Neural progenitor cell (in vitro differentiated cells): Measurements from ENCODE around the gene RAD51B. TPM values are rescaled to one million over a fixed set of nuclear protein-coding genes. Genes with fewer than 3 reads are reported as not detected.

Experiments used
- DNase-seq: peaks from one replicate; pipeline ENCODE4 v3.0.0-alpha.2; 2016; ENCODE audit warnings: low spot score
- H2AFZ ChIP-seq: fragments of 200-600 bp; sonication (generic); replicated peaks from 2 replicates; pipeline ENCODE4 v1.6.1; 2016; ENCODE audit warnings: antibody characterized with exemption
- H3F3A ChIP-seq: fragments of 200-600 bp; sonication (generic); 2 replicates; pipeline ENCODE4 v1.6.1; 2016; ENCODE audit warnings: antibody characterized with exemption, low read depth
- H3K27ac ChIP-seq: fragments of 200-600 bp; sonication (generic); 2 replicates; pipeline ENCODE4 v1.5.1; 2016; ENCODE audit warnings: mild to moderate bottlenecking
- H3K27me3 ChIP-seq: fragments of 200-600 bp; sonication (generic); 2 replicates; pipeline ENCODE4 v1.6.1; 2016; ENCODE audit warnings: mild to moderate bottlenecking, moderate library complexity
- H3K36me3 ChIP-seq: fragments of 200-600 bp; sonication (generic); 2 replicates; pipeline ENCODE4 v1.5.1; 2016
- H3K4me1 ChIP-seq: fragments of 200-600 bp; sonication (generic); 2 replicates; pipeline ENCODE4 v1.6.1; 2016; ENCODE audit warnings: mixed run types
- H3K4me2 ChIP-seq: fragments of 200-600 bp; sonication (generic); 2 replicates; pipeline ENCODE4 v1.6.1; 2016
- H3K4me3 ChIP-seq: fragments of 200-600 bp; sonication (generic); 2 replicates; pipeline ENCODE4 v1.5.1; 2016
- H3K79me2 ChIP-seq: fragments of 200-600 bp; sonication (generic); 2 replicates; pipeline ENCODE4 v1.6.1; 2016; ENCODE audit warnings: low read depth
- H3K9ac ChIP-seq: fragments of 200-600 bp; sonication (generic); 2 replicates; pipeline ENCODE4 v1.6.1; 2016
- H3K9me3 ChIP-seq: fragments of 200-600 bp; sonication (generic); 2 replicates; pipeline ENCODE4 v1.5.1; 2016; ENCODE audit warnings: low read depth
- H4K20me1 ChIP-seq: fragments of 200-600 bp; sonication (generic); 2 replicates; pipeline ENCODE4 v1.6.1; 2016; ENCODE audit warnings: low read depth
- H3K27ac Mint-ChIP-seq: 3 replicates; pipeline ENCODE4 v1.8.0; 2021; ENCODE audit warnings: mixed read lengths
- H3K27me3 Mint-ChIP-seq: 2 replicates; pipeline ENCODE4 v1.8.0; 2022; ENCODE audit warnings: low read depth, mild to moderate bottlenecking, inconsistent platforms, moderate library complexity, mixed read lengths; ENCODE audit not compliant: insufficient read depth
- H3K36me3 Mint-ChIP-seq: 3 replicates; pipeline ENCODE4 v1.8.0; 2021; ENCODE audit warnings: mixed read lengths
- H3K4me1 Mint-ChIP-seq: 3 replicates; pipeline ENCODE4 v1.8.0; 2021; ENCODE audit warnings: mixed read lengths
- H3K4me3 Mint-ChIP-seq: 3 replicates; pipeline ENCODE4 v1.8.0; 2021; ENCODE audit warnings: mild to moderate bottlenecking, moderate library complexity, mixed read lengths
- H3K9me3 Mint-ChIP-seq: 3 replicates; pipeline ENCODE4 v1.8.0; 2020; ENCODE audit warnings: mixed read lengths
- EZH2 ChIP-seq: fragments of 200-600 bp; sonication (generic); IDR thresholded peaks from 2 replicates; pipeline ENCODE4 v1.6.1; 2017; ENCODE audit warnings: antibody characterized with exemption, mild to moderate bottlenecking, moderate library complexity
- EZH2phosphoT487 ChIP-seq: fragments of 200-600 bp; sonication (generic); IDR thresholded peaks from 2 replicates; pipeline ENCODE4 v1.6.1; 2017; ENCODE audit warnings: antibody characterized with exemption
- total RNA-seq: library from RNA; depleted of rRNA; stranded (reverse); fragments of >200 nt; gene quantifications from 2 replicates; pipeline ENCODE4 v1.2.3, GENCODE V29; 2015; ENCODE audit warnings: low replicate concordance
- TF ChIP-seq, protein P1 (sequence below): fragments of 200-600 bp; sonication (generic); IDR thresholded peaks from 2 replicates; pipeline ENCODE4 v1.5.1; 2017; ENCODE audit warnings: antibody characterized with exemption, mild to moderate bottlenecking

Gene RAD51B
- total RNA-seq, 1 donor from 2014 or later = 50.5 TPM

DNA sequence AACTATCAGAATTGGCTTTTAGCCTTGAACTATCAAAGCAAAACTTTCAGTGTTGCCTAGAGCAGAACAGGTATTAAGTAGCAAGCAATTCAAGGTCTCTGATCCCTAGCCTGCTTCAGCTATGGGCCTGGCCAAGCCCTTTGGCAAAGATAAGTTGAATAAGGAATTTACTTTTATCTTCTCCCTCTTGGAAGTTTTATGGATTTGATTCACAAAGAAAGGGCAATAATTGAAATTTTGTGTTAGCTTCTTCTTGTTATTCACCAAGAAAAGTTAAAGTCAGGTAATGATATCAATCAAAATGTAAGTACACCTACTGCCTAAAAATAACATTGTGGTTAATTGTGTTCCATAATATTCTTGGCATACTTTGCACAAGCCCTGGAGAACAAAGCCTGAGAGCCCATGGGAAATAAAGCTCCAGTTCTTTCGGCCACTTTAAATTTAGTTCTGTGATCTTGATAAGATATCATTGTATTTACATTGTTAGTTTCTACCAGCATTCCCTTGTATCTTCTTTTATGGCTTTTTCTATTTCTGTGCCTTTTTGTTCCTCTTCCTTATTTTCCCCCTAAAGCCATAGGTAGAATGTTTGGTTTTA is 158.0 kb downstream of the RAD51B start:
- H3F3A ChIP-seq = no peaks in the 10 kb centered on the region
- H3K9me3 ChIP-seq = no peaks in the 10 kb centered on the region
- Mint-ChIP-seq H3K36me3 (no peaks in the 10 kb centered on the region), H3K4me1 (peaks cover 5% of the 10 kb centered on the region), H3K9me3 (no peaks in the 10 kb centered on the region), H3K4me3 (no peak overlapping the region), H3K27me3 (no peaks in the 10 kb centered on the region), H3K27ac (no peak overlapping the region)
- no peaks in the 10 kb centered on the region for H3K79me2 ChIP-seq
- no peak for DNase-seq
- H3K9ac ChIP-seq = no peak overlapping the region
- peaks cover 3% of the 10 kb centered on the region for H3K4me1 ChIP-seq
- no peak overlapping the region for H3K27ac ChIP-seq
- no peak overlapping the region for H3K4me3 ChIP-seq
- TF ChIP-seq, protein P1, sequence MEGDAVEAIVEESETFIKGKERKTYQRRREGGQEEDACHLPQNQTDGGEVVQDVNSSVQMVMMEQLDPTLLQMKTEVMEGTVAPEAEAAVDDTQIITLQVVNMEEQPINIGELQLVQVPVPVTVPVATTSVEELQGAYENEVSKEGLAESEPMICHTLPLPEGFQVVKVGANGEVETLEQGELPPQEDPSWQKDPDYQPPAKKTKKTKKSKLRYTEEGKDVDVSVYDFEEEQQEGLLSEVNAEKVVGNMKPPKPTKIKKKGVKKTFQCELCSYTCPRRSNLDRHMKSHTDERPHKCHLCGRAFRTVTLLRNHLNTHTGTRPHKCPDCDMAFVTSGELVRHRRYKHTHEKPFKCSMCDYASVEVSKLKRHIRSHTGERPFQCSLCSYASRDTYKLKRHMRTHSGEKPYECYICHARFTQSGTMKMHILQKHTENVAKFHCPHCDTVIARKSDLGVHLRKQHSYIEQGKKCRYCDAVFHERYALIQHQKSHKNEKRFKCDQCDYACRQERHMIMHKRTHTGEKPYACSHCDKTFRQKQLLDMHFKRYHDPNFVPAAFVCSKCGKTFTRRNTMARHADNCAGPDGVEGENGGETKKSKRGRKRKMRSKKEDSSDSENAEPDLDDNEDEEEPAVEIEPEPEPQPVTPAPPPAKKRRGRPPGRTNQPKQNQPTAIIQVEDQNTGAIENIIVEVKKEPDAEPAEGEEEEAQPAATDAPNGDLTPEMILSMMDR = no peak
- TF ChIP-seq EZH2phosphoT487 (no peak), EZH2 (no peak)
- H2AFZ ChIP-seq = no peak overlapping the region
- H4K20me1 ChIP-seq = no peaks in the 10 kb centered on the region
- H3K27me3 ChIP-seq = no peaks in the 10 kb centered on the region
- H3K36me3 ChIP-seq = no peaks in the 10 kb centered on the region
- H3K4me2 ChIP-seq = no peak overlapping the region

- Histone ChIP-seq H3K4me2 (no peak overlapping the region), H3K27me3 (no peaks in the 10 kb centered on the region), H3K4me1 (peaks cover 3% of the 10 kb centered on the region), H2AFZ (no peak overlapping the region), H3K9me3 (no peaks in the 10 kb centered on the region), H3K27ac (no peak overlapping the region), H3K79me2 (no peaks in the 10 kb centered on the region), H4K20me1 (no peaks in the 10 kb centered on the region), H3K4me3 (no peak overlapping the region), H3K9ac (no peak overlapping the region), H3K36me3 (no peaks in the 10 kb centered on the region), H3F3A (no peaks in the 10 kb centered on the region)
- no peak overlapping the region for H3K4me3 Mint-ChIP-seq
- no peaks in the 10 kb centered on the region for H3K36me3 Mint-ChIP-seq
- H3K4me1 Mint-ChIP-seq = peaks cover 5% of the 10 kb centered on the region
- H3K9me3 Mint-ChIP-seq = no peaks in the 10 kb centered on the region
- TF ChIP-seq, protein P1 = no peak
- TF ChIP-seq EZH2phosphoT487 = no peak
- no peak for TF ChIP-seq EZH2
- H3K27me3 Mint-ChIP-seq = no peaks in the 10 kb centered on the region
- H3K27ac Mint-ChIP-seq = no peak overlapping the region
- DNase-seq = no peak
Measured at GRCh38 chr14:67978749-67979148, 159.2 kb downstream of the RAD51B start.

DNA sequence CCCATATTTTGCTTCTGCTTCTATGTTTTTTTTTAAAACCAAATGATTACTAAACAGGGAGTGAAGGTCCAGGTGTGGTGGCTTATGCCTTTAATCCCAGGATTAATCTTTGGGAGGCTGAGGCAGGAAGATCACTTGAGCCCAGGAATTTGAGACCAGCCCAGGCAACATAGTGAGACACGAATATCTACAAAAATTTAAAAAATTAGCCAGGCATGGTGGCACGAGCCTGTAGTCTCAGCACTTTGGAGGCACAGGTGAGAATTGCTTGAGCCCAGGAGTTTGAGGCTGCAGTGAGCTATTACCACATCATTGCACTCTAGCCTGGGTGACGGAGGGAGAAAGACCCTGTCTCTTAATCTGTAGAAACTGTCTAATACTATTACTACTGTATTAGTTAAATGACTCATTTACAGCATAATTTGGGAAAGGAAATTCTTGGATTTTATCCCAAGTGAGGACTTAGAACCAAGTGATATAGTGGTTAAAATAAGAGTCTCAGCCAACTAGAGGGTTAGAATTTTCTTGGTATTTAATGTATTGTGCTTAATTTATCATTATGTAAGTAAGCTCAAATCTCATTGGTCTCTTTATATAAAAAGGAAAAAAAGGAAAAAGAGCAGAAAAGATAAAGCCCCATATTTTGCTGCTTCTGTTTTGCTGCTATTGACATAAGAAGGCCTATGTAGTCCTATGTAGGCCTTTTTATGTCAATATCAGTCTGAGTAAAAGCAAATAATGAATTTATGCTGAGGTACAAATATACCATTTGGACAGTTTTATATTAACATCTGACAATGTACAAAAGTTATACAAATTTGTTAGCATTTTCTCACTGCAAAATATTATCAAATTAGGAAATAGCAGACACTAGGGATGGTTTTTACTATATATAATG is 163.4 kb downstream of the RAD51B start:
- no peaks in the 10 kb centered on the region for H3K27me3 ChIP-seq
- no peaks in the 10 kb centered on the region for H3K4me1 Mint-ChIP-seq
- no peak overlapping the region for H3K27ac Mint-ChIP-seq
- H4K20me1 ChIP-seq = no peaks in the 10 kb centered on the region
- H3K27me3 Mint-ChIP-seq = peaks cover 2% of the 10 kb centered on the region
- H2AFZ ChIP-seq = no peak overlapping the region
- H3K9ac ChIP-seq = no peak overlapping the region
- H3K9me3 ChIP-seq = no peaks in the 10 kb centered on the region
- no peak for DNase-seq
- H3K27ac ChIP-seq = no peak overlapping the region
- H3K79me2 ChIP-seq = no peaks in the 10 kb centered on the region
- H3K36me3 Mint-ChIP-seq = no peaks in the 10 kb centered on the region
- H3K4me1 ChIP-seq = peaks cover 3% of the 10 kb centered on the region
- no peaks in the 10 kb centered on the region for H3F3A ChIP-seq
- TF ChIP-seq, protein P1 = no peak
- no peak for TF ChIP-seq EZH2
- TF ChIP-seq EZH2phosphoT487 = no peak
- H3K4me3 Mint-ChIP-seq = no peak overlapping the region
- no peaks in the 10 kb centered on the region for H3K9me3 Mint-ChIP-seq
- no peaks in the 10 kb centered on the region for H3K36me3 ChIP-seq
- H3K4me2 ChIP-seq = no peak overlapping the region
- no peak overlapping the region for H3K4me3 ChIP-seq
